Ishikawa (cell line): ENCODE results near the gene COL4A2.

Source experiments
- RAD21 ChIP-seq: IDR thresholded peaks from 2 replicates; pipeline ENCODE4 v1.6.1; 2012; ENCODE audit warnings: low read depth
- YY1 ChIP-seq: IDR thresholded peaks from 2 replicates; pipeline ENCODE4 v1.6.1; 2012; ENCODE audit warnings: low read depth

GRCh38 chr13:110345266-110345665 lies 38.2 kb downstream of the COL4A2 start:
- TF ChIP-seq YY1 = no peak
- TF ChIP-seq RAD21 = no peak
